HG02973 (cell line): ENCODE data around the gene ARHGEF2.
"Not testable (repeated sequence)": the region's sequence is repeated elsewhere in the genome, so short reads cannot be mapped to it uniquely, and the experiment has no call there.

ENCODE experiments used
- ATAC-seq: cut with Tn5 transposase; IDR thresholded peaks from one replicate; pipeline ENCODE4 v1.9.1; 2021; ENCODE audit warnings: moderate library complexity; ENCODE audit not compliant: unreplicated experiment

The ARHGEF2 gene

GRCh38 chr1:155993595-155993994, 15.2 kb upstream of the ARHGEF2 start:
- ATAC-seq = no peak

GRCh38 chr1:155990005-155990739, 11.8 kb upstream of the ARHGEF2 start:
- no peak for ATAC-seq

- no peak for ATAC-seq
Measured at GRCh38 chr1:155989242-155990004, 11.1 kb upstream of the ARHGEF2 start.

GRCh38 chr1:155984903-155985645, 6.7 kb upstream of the ARHGEF2 start:
- ATAC-seq = not testable (repeated sequence)

- ATAC-seq = no peak
Measured at GRCh38 chr1:155984341-155984740, 6.0 kb upstream of the ARHGEF2 start.

GRCh38 chr1:155983191-155984024, 5.1 kb upstream of the ARHGEF2 start:
- peak; percentile 38 for ATAC-seq

- ATAC-seq = no peak
Measured at GRCh38 chr1:155982106-155982505, 3.8 kb upstream of the ARHGEF2 start.

- ATAC-seq = no peak
Measured at GRCh38 chr1:155981266-155982088, 3.1 kb upstream of the ARHGEF2 start.

- ATAC-seq = no peak
Measured at GRCh38 chr1:155979597-155980343, 1.4 kb upstream of the ARHGEF2 start.

- ATAC-seq = no peak
Measured at GRCh38 chr1:155978973-155979429, 654 bp upstream of the ARHGEF2 start.

- ATAC-seq = no peak
Measured at GRCh38 chr1:155977690-155978324, 540 bp downstream of the ARHGEF2 start.

GRCh38 chr1:155976913-155977689, 1.2 kb downstream of the ARHGEF2 start:
- ATAC-seq = no peak

GRCh38 chr1:155976062-155976912, 2.1 kb downstream of the ARHGEF2 start:
- no peak for ATAC-seq

- ATAC-seq = no peak
Measured at GRCh38 chr1:155975375-155976061, 2.8 kb downstream of the ARHGEF2 start.

GRCh38 chr1:155974208-155975115, 3.9 kb downstream of the ARHGEF2 start:
- ATAC-seq = no peak
